ENCODE measurements around the gene IAPP.

- TF ChIP-seq CTCF (IDR thresholded peaks at IDR 0.05) (no peak), POLR2A (IDR thresholded peaks at IDR 0.05) (no peak)
Observed at GRCh38 chr12:21341769-21342168, 30.9 kb upstream of the IAPP start.
